ENCODE measurements around the gene TTLL4. TPM values are rescaled to one million over a fixed set of nuclear protein-coding genes. Genes with fewer than 3 reads are reported as not detected.

The TTLL4 gene
- total RNA-seq, 1 donor from 2014 or later: 9.4 TPM

- DNase-seq: no peak
Measured at GRCh38 chr2:218718058-218718457, 7.4 kb downstream of the TTLL4 start.

GRCh38 chr2:218719457-218719856 lies 8.8 kb downstream of the TTLL4 start:
- DNase-seq: no peak

GRCh38 chr2:218720048-218721041 lies 9.7 kb downstream of the TTLL4 start:
- no peak for DNase-seq

GRCh38 chr2:218721488-218721887 lies 10.9 kb downstream of the TTLL4 start:
- no peak for DNase-seq

GRCh38 chr2:218721934-218722333 lies 11.3 kb downstream of the TTLL4 start:
- DNase-seq: no peak

GRCh38 chr2:218722419-218722818 lies 11.8 kb downstream of the TTLL4 start:
- peak; percentile 66 for DNase-seq

- no peak for DNase-seq
Measured at GRCh38 chr2:218722876-218723785, 12.5 kb downstream of the TTLL4 start.

- DNase-seq: no peak
Measured at GRCh38 chr2:218726004-218726574, 15.5 kb downstream of the TTLL4 start.

- DNase-seq: peak; percentile 45
Measured at GRCh38 chr2:218727502-218728165, 17.0 kb downstream of the TTLL4 start.

- no peak for DNase-seq
Measured at GRCh38 chr2:218729640-218730039, 19.0 kb downstream of the TTLL4 start.

- DNase-seq: no peak
Measured at GRCh38 chr2:218732052-218732760, 21.6 kb downstream of the TTLL4 start.

- no peak for DNase-seq
Measured at GRCh38 chr2:218732761-218733158, 22.1 kb downstream of the TTLL4 start.

GRCh38 chr2:218733171-218734021 lies 22.8 kb downstream of the TTLL4 start:
- DNase-seq: no peak

- no peak for DNase-seq
Measured at GRCh38 chr2:218734190-218734975, 23.7 kb downstream of the TTLL4 start.

- no peak for DNase-seq
Measured at GRCh38 chr2:218736531-218736930, 25.9 kb downstream of the TTLL4 start.

- no peak for DNase-seq
Measured at GRCh38 chr2:218743068-218743467, 32.4 kb downstream of the TTLL4 start.

- no peak for DNase-seq
Measured at GRCh38 chr2:218744615-218745014, 34.0 kb downstream of the TTLL4 start.

GRCh38 chr2:218745160-218745558 lies 34.5 kb downstream of the TTLL4 start:
- DNase-seq: no peak

GRCh38 chr2:218745559-218746469 lies 35.2 kb downstream of the TTLL4 start:
- DNase-seq: no peak
